C1 segment of cervical spinal cord (tissue), 14 donors: ENCODE results near the gene FHOD1.
A peak's percentile ranks its signal among the peaks of the same experiment; 100 is the strongest.

ENCODE experiments used
- DNase-seq, 14 donors: peaks; one replicate each; lab custom pipeline; 2025; lab: John Stamatoyannopoulos, UW

Gene FHOD1

DNA sequence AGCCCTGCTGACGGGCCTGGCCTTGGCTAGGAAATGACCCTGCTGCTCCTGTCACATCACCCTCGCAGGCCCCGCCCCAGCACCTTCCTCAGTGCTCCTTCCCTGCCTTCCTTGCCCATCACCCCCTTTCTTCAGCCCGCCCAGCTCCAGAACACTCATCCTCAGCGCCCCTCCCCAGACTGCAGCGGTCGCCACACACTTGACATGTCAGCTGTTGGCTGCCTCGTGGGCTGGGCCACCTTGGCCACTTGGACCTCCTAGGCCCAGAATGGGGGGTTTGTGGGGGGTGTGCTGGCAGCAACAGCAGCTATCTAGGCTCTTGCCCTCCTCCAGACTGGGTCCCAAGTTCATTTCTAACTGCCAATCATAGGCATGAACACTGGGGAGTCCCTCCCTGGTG, 37.7 kb downstream of the FHOD1 start:
- DNase-seq = no peak

DNA sequence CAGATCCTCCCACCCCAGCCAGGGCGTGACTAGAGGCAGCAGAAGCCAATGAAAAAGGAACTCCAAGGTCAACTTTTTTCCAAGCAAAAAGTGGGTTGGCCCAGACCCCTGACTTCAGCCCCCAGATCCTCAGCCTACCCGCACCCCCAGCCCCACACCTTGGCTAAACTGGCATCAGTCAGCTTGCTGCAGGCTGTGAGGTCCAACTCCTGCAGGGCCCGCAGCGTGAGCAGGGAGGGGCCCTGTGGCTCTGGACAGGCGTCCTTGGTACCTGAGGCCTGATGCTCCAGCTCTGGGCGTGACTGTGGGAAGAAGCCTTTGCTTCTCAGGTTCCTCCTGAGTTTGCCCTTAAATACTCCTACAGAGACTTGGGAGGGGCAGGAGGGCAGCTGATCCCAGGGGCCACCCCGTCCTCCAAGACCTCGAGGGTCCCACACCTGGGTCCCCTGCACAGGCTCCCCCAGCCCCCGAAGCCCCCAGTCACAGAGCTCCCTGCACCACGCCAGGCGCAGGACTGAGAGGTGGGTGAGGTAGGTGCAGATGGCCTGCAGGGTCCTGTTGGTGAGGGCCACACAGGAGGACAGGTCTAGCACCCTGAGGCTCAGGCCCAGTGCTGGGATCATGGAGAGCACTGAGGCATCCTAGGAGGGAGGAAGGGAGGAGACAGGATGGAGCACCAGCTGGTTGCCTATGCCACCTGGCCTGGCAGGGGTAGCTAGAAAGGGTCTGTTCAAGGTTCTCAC, 39.0 kb downstream of the FHOD1 start:
- no peak for DNase-seq

DNA sequence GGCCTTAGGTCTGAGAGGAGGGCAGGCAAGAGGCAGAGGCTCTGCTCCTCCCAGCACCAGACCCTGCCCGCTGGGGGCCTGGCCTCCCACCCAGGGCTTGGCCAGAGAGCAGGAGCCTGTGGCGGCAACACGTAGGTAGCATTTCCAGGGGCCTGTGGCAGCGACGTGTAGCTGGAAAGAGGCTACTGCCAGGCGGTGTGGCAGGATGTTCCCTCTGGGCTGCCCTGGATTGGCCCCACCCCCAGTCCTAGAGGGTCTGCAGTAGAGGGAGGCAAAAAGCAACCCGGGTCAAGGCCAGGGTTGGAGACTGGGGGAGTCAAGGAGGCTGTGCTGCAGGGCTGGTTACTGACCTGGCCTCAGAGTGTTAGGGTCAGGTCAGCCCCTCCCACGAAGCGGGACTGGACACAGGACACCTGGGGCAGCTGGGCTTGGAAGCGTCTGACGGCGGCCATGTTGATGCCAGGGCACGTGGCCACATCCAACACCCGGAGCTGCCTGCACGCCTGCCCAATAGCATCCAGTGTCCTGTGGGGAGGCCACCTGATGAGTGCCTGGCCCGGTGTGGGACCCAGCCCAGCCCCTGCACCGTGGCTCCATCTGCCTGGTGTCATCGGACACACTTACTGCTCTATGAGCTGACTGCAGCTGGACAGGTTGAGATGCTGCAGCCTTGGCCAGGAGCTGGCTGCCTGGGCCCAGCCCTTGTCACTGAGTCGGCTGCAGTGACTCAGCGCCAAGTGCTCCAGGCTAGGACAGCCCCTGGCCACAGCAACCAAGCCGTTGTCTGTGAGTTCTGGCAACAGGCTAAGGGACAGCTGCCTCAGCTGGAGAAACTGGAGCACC, 39.8 kb downstream of the FHOD1 start:
- no peak for DNase-seq

DNA sequence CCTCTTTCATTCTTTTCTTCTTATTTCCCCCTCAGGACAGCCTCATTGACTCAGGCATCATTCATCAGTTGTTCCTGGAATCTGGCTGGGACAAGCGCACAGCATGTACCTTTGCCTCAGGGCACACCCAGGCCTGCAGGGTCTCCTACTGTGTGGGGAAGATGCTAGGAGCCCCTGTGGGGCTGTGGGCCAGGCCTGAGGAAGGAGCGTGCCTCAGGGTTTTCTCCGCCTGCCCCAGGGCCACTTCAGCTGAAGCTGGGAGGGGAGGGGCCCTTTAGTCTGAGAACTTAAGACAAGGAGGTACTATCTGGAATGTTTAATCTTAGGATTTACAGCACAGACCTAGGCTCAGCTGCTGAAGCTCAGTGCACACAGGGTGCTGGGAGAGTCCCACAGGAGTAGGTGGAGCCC, 40.4 kb downstream of the FHOD1 start:
- no peak for DNase-seq

DNA sequence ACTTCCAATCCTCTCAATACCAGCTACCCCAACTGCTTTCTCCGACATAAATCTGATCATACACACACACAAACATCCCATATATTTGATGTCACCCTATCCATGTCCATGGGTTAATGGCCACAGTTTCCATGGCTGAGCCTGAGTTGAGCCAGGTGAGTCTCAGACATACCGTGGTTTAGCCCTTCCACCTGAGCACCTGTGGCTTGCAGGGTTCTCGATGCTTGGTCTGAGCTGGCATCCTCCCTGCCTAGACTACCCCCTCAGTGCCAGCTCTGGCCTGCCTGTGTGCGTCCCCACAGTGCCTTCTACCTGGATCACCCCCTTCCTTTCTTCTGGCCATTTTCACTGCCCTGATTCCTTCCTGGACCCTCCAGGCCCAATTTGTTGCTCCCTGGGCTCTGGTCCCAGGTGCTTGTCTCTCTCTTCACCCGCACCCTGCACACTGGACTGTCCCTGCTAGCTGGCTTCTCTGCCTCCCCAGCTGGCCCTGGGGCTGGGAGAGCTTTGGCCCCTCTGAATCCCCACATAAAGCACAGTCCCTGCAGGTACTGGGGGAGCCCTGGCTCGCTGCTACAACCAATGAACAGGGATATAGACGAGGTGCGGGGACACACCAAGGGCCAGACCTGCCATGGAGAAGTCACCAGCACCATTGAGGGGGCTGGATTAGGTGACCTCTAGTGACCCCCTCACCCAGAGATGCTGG, 41.0 kb downstream of the FHOD1 start:
- DNase-seq = no peak

DNA sequence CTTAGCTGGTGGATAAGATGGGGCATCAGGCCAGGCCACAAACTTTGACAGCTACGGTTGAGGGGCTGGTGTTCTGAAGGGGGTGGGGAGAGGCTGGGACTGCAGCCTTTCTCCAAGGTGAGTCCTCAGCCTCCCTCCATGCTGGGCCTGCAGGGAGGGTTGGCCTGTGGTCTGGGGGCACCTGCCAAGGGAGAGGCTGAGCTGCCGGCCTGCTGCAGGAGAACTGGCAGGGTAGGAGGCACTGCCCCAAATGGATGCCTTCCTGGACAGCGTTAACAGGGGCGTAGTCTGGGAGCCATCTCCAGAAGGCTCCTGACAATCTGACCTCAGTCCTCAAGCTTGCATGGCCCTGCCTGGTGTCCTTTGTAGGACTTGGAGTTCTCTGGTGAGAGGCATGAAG, 43.2 kb downstream of the FHOD1 start:
- DNase-seq = no peak

DNA sequence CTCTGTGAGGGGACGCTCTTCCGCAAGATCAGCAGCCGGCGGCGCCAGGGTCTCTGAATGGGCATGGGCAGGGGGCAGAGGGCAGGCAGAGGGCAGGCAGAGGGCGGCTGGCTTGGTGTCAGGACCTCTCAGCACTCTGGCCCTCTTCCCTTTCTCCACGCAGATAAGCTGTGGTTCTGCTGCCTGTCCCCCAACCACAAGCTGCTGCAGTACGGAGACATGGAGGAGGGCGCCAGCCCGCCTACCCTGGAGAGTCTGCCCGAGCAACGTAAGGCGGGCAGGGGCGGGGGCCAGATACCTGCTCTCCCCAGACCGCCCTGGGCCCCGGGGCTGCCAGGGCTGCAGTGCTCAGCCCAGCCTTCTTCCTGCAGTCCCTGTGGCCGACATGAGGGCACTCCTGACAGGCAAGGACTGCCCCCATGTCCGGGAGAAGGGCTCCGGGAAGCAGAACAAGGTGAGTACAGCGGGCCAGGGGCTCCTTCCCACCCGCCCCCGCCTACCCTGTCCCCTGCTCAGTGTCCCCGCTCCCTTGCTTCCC, 44.3 kb downstream of the FHOD1 start:
- DNase-seq = no peak

DNA sequence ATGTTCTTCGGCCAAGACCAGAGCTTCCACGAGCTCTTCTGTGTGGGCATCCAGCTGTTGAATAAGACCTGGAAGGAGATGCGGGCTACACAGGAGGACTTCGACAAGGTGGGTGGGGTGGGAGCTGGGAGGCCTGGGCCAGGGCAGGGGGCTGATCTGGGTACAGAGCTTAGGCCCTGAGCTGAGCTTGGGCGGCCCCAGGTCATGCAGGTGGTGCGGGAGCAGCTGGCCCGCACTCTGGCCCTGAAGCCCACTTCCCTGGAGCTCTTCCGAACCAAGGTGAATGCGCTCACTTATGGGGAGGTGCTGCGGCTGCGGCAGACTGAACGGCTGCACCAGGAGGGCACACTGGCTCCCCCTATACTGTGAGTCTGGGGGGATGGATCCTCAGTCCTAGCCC, 44.9 kb downstream of the FHOD1 start:
- no peak for DNase-seq

DNA sequence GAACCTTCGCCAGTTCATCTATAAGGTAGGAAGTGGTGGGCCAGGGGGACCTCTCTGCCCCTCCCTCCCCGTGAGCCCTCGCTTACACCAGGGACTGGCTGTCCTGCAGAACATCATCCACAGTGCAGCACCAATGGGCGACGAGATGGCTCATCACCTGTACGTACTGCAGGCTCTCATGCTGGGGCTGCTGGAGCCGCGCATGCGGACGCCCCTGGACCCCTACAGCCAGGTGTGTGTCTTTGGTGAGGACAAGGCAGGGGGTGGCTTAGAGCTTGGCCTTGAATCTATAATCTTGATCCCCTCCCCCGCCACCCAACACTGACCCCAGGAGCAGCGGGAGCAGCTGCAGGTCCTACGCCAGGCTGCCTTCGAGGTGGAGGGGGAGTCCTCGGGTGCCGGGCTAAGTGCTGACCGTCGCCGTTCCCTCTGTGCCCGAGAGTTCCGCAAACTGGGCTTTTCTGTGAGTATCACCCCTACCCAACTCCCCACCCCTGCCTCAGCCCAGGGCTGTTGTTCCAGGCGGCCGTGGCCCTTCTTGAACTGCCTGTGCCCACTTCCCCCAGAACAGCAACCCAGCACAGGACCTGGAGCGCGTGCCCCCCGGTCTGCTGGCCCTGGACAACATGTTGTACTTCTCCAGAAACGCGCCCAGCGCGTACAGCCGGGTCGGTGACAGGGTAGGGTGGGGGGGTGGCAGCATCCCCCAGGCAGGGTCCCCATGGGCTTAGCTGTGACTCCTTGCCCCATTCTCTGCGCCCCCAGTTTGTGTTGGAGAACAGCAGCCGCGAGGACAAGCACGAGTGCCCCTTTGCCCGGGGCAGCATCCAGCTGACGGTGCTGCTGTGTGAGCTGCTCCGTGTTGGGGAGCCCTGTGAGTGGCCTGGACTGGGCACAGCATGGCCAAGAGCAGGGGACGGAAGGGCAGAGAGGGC, 45.6 kb downstream of the FHOD1 start:
- DNase-seq = no peak

DNA sequence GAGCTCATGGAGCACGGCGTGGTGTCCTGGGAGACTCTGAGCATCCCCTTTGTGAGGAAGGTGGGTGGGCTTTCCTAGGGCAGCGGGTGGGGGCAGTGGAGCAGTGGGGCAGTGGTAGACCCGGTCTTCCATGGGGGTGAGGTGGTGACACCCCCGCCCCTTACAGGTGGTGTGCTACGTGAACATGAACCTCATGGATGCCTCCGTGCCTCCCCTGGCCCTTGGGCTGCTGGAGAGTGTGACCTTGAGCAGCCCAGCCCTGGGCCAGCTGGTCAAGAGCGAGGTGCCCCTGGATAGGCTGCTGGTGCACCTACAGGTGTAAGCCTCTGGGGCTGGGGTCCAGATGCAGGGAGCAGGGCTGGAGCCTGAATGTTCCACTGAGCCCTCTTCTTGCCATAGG, 46.8 kb downstream of the FHOD1 start:
- no peak for DNase-seq

DNA sequence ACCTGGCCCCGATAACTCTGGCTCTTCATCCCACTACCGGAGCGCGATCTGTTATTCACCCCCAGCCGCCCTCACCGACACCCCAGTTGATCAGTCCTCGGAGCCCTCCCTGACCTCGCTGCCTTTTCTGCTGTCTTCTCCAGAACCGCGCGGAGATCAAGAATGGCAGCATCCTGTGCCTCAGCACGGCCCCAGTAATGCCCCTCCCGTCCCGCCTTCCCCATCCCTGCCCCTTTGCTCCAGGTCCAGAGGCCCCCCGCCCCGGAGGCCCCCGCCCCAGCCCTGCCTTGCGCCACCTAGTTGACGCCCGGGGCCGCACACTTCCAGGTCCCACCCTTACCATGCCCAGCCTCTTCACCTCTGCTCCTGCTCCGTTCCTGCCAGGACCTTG, 47.5 kb downstream of the FHOD1 start:
- DNase-seq = no peak

DNA sequence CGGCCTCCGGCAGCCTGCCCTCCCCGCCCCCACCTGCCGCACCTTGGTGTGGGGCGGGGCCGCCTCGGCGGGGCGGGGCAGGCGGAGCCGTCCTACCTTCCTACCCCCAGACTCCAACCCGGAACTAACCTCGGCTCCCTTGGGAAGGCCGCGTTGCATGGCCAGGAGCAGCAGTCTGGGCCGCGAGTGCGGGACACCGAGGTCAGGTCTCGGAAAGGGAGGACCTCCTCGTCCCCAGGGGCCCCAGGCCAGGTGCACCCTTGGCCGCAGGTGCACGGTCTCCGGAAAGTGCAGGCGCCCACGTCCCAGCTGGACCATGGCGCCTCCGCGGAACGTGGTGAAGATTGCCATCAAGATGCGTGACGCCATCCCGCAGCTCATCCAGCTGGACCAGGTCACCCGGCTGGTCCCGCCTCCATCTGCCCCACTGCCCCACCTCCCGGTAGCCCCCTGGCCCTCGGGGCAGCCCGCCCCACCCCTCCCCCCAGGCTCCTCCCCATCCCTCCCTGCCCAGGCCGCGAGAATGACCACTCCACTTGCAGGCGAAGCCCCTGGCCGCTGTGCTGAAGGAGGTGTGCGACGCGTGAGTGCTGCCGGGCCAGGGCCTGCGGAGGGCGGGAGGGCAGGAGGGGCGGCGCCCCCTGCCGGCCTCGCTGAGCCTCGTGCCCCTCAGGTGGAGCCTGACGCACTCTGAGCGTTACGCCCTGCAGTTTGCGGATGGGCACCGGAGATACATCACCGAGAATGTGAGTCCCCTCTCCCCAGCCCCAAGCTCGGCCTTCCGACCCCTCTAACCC, 48.1 kb downstream of the FHOD1 start, which contains the start of gene ELMO3:
TSS of gene ELMO3 (plus strand) at position 121 of the 797 bp plus-strand sequence. CDS start at position 317, 196 bp downstream.
- DNase-seq = no peak

DNA sequence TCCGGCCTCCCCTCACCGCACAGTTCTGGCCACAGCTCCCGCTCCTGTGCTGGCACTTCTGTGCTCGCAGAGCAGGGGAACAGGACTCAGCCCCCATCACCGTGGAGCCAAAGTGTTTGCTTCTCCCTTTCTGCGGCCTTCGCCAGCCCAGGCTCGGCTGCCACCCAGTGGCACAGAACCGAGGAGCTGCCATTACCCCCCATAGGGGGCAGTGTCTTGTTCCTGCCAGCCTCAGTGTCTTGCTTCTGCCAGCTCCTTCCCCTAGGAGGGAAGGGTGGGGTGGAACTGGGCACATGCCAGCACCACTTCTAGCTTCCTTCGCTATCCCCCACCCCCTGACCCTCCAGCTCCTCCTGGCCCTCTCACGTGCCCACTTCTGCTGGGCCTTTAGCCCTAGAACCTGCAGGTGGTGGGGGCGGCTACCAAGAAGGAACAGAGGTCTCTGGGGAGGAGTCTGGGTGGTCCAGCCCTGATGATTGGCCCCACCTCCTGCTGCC, 49.0 kb downstream of the FHOD1 start:
- peak in 9 of 14 donors; percentile 4 to 54 (median 39) for DNase-seq

DNA sequence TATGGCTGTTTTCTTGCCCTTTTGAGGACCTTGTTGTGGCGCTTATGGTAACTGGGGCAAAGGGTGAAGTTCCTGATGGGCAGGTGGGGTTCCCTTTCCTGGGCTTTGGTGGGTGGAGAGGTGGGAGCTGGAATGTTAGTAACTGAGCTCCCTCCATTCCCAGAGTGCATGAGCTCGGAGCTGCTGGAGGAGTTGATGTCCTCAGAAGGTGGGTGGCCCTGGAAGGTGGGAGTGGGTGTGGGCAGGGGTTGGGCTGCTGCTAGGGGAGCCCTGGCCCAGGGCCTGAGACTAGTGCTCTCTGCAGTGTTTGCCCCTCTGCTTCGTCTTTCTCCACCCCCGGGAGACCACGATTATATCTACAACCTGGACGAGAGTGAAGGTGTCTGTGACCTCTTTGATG, 49.6 kb downstream of the FHOD1 start:
- no peak for DNase-seq

DNA sequence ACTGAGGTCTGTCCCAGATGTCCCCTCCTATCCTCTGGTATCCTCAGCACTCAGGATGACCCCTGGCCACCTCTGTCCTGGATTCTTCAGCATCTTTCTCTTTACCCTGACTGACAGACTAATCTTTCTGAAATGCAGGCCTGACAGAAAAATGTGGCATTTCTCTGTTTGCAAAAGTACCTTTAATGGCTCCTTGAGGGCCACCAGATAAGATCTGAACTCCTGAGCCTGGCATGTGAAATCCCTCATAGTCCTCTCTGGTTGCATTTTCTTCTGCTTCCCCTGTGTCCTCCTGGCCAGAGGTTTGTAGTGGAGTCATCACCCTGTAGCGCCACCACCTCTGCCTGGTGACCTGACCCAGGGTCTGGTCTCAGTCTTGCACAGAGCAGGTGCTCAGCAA, 50.4 kb downstream of the FHOD1 start:
- no peak for DNase-seq

DNA sequence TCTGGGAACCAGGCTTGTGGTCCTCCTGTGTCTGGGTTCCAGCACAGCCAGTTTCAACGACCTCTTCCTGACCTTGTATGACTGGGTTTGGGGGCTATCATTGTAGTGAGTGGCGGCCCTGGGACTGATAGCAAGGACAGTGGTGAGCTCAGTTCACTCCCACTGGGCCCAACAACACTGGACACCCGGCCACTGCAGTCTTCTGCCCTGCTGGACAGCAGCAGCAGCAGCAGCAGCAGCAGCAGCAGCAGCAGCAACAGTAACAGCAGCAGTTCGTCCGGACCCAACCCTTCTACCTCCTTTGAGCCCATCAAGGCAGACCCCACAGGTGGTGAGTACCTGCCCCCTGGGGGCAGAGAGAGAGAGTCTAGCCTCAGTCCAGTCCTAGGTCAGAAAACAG, 51.6 kb downstream of the FHOD1 start:
- DNase-seq = no peak

DNA sequence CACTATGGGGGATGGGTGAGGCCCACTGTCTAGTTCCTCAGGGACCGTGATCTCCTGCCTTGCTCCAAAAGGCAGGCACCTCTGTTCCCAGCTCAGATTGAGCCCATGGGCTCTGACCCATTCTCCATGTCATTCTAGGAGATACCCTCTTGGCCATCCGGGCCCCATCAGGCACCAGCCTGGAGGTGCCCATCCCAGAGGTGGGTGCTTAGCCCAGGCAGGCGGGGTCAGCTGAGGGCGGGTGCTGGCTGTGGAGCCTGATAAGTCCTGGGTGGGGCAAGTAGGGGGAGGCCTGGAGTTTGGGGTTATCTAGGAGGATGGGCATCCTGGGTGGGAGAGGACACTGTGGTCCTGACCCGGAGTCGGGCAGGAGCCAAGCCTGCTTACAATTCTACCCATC, 53.0 kb downstream of the FHOD1 start:
- DNase-seq = no peak

DNA sequence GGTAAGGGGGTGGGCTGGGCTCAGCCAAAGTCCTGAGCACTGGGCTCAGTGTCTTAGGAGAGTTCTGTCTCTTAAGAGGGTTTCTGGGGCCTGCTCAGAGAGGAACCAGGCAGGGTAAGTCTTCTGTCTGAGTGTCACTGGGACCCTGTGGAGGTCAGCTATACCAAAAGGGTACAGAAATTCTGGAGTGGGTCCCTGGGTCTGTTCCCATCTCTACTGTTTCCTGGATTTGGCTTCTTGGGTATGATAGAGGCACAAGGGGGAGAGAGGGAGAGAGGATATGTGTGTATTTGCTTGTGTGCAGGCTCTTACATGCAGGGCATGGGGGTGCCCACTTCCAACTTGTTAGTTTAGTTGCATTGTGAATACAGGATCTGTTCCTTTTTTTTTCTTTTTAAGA, 53.7 kb downstream of the FHOD1 start:
- DNase-seq = no peak

DNA sequence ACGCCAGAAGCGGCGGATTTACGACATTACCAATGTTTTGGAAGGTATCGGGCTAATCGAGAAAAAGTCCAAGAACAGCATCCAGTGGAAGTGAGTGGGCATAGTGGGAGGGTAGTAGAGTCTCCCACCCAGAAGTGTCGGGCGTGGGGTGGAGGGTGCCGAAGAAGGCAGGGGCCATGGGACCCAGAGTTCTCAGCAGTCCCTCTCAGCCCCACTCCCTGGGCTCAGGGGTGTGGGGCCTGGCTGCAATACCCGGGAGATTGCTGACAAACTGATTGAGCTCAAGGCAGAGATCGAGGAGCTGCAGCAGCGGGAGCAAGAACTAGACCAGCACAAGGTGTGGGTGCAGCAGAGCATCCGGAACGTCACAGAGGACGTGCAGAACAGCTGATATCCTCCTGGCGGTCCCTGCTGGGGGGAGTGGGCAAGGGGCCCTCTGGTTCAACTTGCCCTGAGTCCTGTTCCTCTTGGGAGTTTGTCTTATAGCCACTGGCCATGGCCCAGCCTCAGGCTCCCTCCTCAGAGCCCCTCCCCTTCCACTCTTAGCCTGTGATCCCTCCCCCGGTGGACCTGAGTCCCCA, 54.4 kb downstream of the FHOD1 start:
- no peak for DNase-seq
